Small intestine (tissue), 7 donors: ENCODE measurements around the gene ABL2. TPM values are rescaled to one million over a fixed set of nuclear protein-coding genes. Genes with fewer than 3 reads are reported as not detected.

ENCODE experiments used
- DNase-seq, 2 donors: peaks; one replicate each; pipeline versions ENCODE4 v3.0.0 to v3.0.0-alpha.2; 2013
- FAIRE-seq: peaks from 2 replicates; lab custom pipeline; 2012; peaks lifted over from hg19 to GRCh38; lab: Jason Lieb, UNC
- H3K27ac ChIP-seq, 3 donors: one replicate each; pipeline ENCODE4 v1.5.1; 2013; ENCODE audit warnings: low read length in 2 of 3, mild to moderate bottlenecking in 2 of 3, control low read depth in 1 of 3, inconsistent platforms in 1 of 3, low read depth in 1 of 3, moderate library complexity in 1 of 3
- H3K27me3 ChIP-seq, 3 donors: one replicate each; pipeline ENCODE4 v1.6.1; 2013; ENCODE audit warnings: low read length in 3 of 3, inconsistent platforms in 1 of 3; ENCODE audit not compliant: control insufficient read depth in 3 of 3, insufficient read depth in 3 of 3
- H3K36me3 ChIP-seq, 3 donors: one replicate each; pipeline ENCODE4 v1.6.1; 2013; ENCODE audit warnings: low read length in 3 of 3, inconsistent platforms in 1 of 3, low read depth in 1 of 3, mild to moderate bottlenecking in 1 of 3, moderate library complexity in 1 of 3; ENCODE audit not compliant: control insufficient read depth in 3 of 3, insufficient read depth in 2 of 3
- H3K4me1 ChIP-seq, 3 donors: one replicate each; pipeline ENCODE4 v1.6.1; 2013; ENCODE audit warnings: low read length in 2 of 3, inconsistent platforms in 1 of 3, low read depth in 1 of 3, mild to moderate bottlenecking in 1 of 3, moderate library complexity in 1 of 3; ENCODE audit not compliant: control insufficient read depth in 3 of 3, insufficient read depth in 2 of 3
- H3K4me3 ChIP-seq, 3 donors: one replicate each; pipeline ENCODE4 v1.5.1; 2013; ENCODE audit warnings: low read length in 3 of 3, control low read depth in 1 of 3, inconsistent platforms in 1 of 3, low read depth in 1 of 3, mild to moderate bottlenecking in 1 of 3, moderate library complexity in 1 of 3
- H3K9me3 ChIP-seq, 2 donors: one replicate each; pipeline ENCODE4 v1.6.1; 2013; ENCODE audit warnings: low read depth in 1 of 2, low read length in 1 of 2; ENCODE audit not compliant: control insufficient read depth in 2 of 2, insufficient read depth in 1 of 2
- WGBS, 3 donors: extraction: QIAGEN DNeasy Blood & Tissue Kit; methylation state at CpG; one replicate each; pipeline ENCODE4 v1.1.7; 2013; 5-methylcytosine and 5-hydroxymethylcytosine counted together
- polyA plus RNA-seq, 4 donors: library from polyadenylated mRNA; stranded (reverse) in 3 of 4; unstranded in 1 of 4; fragments of 200-250 nt in 3 of 4; fragments of 120-200 nt in 1 of 4; gene quantifications; one replicate each; pipeline versions ENCODE4 v1.2.1 to v1.2.3, GENCODE V29; 2013
- donor health status: healthy with polysubstance abuse.
- donor health status: control.
- donor health status: control.
- donor health status: Bipolar disorder and iron deficiency.
- donor health status: healthy.

Gene ABL2
- polyA plus RNA-seq, 4 donors: 1.6 to 8.1 (median 3.0) TPM

- DNase-seq: no peak
- WGBS, 3 donors: 77 to 85% (median 81%) methylated on average over 2 of the region's 2 CpGs
- Histone ChIP-seq H3K27me3 (no peaks in the 10 kb centered on the region), H3K4me1 (no peaks in the 10 kb centered on the region), H3K27ac (no peak overlapping the region), H3K4me3 (no peak overlapping the region), H3K9me3 (no peaks in the 10 kb centered on the region), H3K36me3 (peaks cover 0 to 12% (median 12%) of the 10 kb centered on the region in 3 donors)
- no peak for FAIRE-seq
Measured at GRCh38 chr1:179053486-179053885, 176.0 kb downstream of the ABL2 start.

- Histone ChIP-seq H3K27me3 (no peaks in the 10 kb centered on the region), H3K4me1 (no peaks in the 10 kb centered on the region), H3K27ac (no peak overlapping the region), H3K36me3 (peaks cover 0 to 10% (median 9%) of the 10 kb centered on the region in 3 donors), H3K9me3 (no peaks in the 10 kb centered on the region), H3K4me3 (no peak overlapping the region)
- DNase-seq (no peak), FAIRE-seq (no peak)
- 89 to 93% (median 92%) methylated on average over 2 of the region's 2 CpGs for WGBS, 3 donors
Measured at GRCh38 chr1:179052776-179053175, 176.7 kb downstream of the ABL2 start.

Other genes with a start within 250 kb of the ABL2 start
- gene FAM20B, start 203.8 kb downstream of the ABL2 start, polyA plus RNA-seq: 10 to 100 TPM in 2 of 4 donors, 1 to 10 TPM in 2; 5.4 to 24.9 (median 10.7) TPM
- 10 to 100 TPM in 3 of 4 donors, 1 to 10 TPM in 1; 6.3 to 30.6 (median 15.8) TPM for gene TOR3A, start 147.6 kb downstream of the ABL2 start, polyA plus RNA-seq
- 10 to 100 TPM in 1 of 4 donors, 1 to 10 TPM in 3; 1.1 to 15.4 (median 5.1) TPM for gene SOAT1, start 64.1 kb upstream of the ABL2 start, polyA plus RNA-seq
- 10 to 100 TPM in 1 of 4 donors, 1 to 10 TPM in 2, under 1 TPM in 1; 0.22 to 28.0 (median 6.7) TPM for gene AXDND1, start 136.3 kb upstream of the ABL2 start, polyA plus RNA-seq